Fibroblast of lung (primary cell): ENCODE results near the gene GAGE12E.
"Not testable (repeated sequence)": the region's sequence is repeated elsewhere in the genome, so short reads cannot be mapped to it uniquely, and the experiment has no call there.

ENCODE experiments used
- EZH2 ChIP-seq: IDR thresholded peaks from 2 replicates; pipeline ENCODE4 v1.5.1; 2012; ENCODE audit warnings: low read length, control low read depth, mild to moderate bottlenecking; ENCODE audit errors: missing control alignments
- TF ChIP-seq, protein P1 (sequence below), 2 donors: IDR thresholded peaks in 1 of 2; conservative IDR thresholded peaks in 1 of 2; 1 replicate in 1 of 2; 2 replicates in 1 of 2; pipeline ENCODE4 v1.5.1; 2011 to 2012; ENCODE audit warnings: low read length in 2 of 2, control low read depth in 1 of 2, inconsistent platforms in 1 of 2, low read depth in 1 of 2, mild to moderate bottlenecking in 1 of 2

DNA sequence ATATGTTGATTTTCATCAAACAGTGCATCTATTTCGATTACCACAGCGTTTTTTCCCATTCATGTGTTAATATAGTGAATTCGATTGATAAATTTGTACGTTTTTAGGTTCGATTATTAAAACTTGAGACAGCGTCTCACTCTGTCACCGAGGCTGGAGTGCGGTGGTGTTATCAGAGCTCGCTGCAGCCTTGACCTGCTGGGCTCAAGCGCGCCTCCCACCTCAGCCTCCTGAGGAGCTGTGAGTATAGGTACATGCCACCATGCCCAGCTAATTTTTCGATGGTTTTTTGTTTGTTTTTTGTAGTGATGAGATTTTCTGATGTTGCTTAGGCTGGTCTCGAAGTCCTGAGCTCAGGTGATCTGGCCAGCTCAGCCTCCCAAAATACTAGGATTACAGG, 18.1 kb downstream of the GAGE12E start:
- TF ChIP-seq, protein P1, sequence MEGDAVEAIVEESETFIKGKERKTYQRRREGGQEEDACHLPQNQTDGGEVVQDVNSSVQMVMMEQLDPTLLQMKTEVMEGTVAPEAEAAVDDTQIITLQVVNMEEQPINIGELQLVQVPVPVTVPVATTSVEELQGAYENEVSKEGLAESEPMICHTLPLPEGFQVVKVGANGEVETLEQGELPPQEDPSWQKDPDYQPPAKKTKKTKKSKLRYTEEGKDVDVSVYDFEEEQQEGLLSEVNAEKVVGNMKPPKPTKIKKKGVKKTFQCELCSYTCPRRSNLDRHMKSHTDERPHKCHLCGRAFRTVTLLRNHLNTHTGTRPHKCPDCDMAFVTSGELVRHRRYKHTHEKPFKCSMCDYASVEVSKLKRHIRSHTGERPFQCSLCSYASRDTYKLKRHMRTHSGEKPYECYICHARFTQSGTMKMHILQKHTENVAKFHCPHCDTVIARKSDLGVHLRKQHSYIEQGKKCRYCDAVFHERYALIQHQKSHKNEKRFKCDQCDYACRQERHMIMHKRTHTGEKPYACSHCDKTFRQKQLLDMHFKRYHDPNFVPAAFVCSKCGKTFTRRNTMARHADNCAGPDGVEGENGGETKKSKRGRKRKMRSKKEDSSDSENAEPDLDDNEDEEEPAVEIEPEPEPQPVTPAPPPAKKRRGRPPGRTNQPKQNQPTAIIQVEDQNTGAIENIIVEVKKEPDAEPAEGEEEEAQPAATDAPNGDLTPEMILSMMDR (conservative IDR thresholded peaks at IDR 0.05 in 1 of 2, IDR thresholded peaks at IDR 0.05 in 1 of 2; ENCODE audit: low read depth in 1 of 2, low read length in 2 of 2): not testable (repeated sequence)
- not testable (repeated sequence) for TF ChIP-seq EZH2
